K562 (cell line): Measurements from ENCODE around the gene ALS2CL. TPM values are rescaled to one million over a fixed set of nuclear protein-coding genes. Genes with fewer than 3 reads are reported as not detected.

ENCODE experiments used
- ATAC-seq: fragments of 200-7000 bp; cut with Tn5 transposase; 3 replicates; pipeline ENCODE4 v1.9.1; 2020; ENCODE audit warnings: moderate library complexity
- BruUV-seq: library from RNA; stranded (reverse); fragments of 400-500 nt; replicated peaks from 2 replicates; lab custom pipeline; 2021; lab: Mats Ljungman, UMichigan
- CTCF ChIA-PET: fragments of 300-600 bp; formaldehyde crosslinking; extraction: SDS; loops from one replicate; lab custom pipeline; 2021; ENCODE audit warnings: low intra/inter-chr PET ratio; lab: Yijun Ruan, JAX
- POLR2A ChIA-PET: fragments of 300-600, 350-650 bp; sonication (Branson Sonifier 250); formaldehyde crosslinking; extraction: SDS; loops from one replicate; lab custom pipeline; 2021; ENCODE audit warnings: antibody characterized with exemption, inconsistent platforms; lab: Yijun Ruan, JAX
- DNase-seq, 4 experiments: peaks; one replicate each; pipeline versions ENCODE4 v3.0.0 to v3.0.0-alpha.2; 2011 to 2018; ENCODE audit warnings: low spot score in 3 of 4, mixed read lengths in 3 of 4; ENCODE audit errors: extremely low read depth in 1 of 4
- FAIRE-seq: peaks from 2 replicates; lab custom pipeline; 2011; peaks lifted over from hg19 to GRCh38; lab: Jason Lieb, UNC
- H2AFZ ChIP-seq: 2 replicates; pipeline ENCODE4 v1.6.0; 2011; ENCODE audit warnings: low read depth, low read length, control low read depth, inconsistent platforms
- H3K27ac ChIP-seq: fragments of 200-600 bp; 3 replicates; pipeline ENCODE4 v1.8.0; 2011; ENCODE audit warnings: low read depth, mild to moderate bottlenecking, control low read depth, inconsistent platforms, low read length, moderate library complexity, mixed read lengths; ENCODE audit errors: extremely low read depth
- H3K27me3 ChIP-seq, 2 experiments: fragments of 300-600 bp in 1 of 2; 2 replicates in 1 of 2; 3 replicates in 1 of 2; pipeline versions ENCODE4 v1.6.0 to v1.8.0; 2011; ENCODE audit warnings: inconsistent platforms in 2 of 2, low read length in 2 of 2, mild to moderate bottlenecking in 1 of 2, mixed read lengths in 1 of 2, moderate library complexity in 1 of 2; ENCODE audit not compliant: control insufficient read depth in 2 of 2, insufficient read depth in 2 of 2
- H3K36me3 ChIP-seq: fragments of 300-600 bp; 3 replicates; pipeline ENCODE4 v1.8.0; 2011; ENCODE audit warnings: mild to moderate bottlenecking, low read length, inconsistent platforms; ENCODE audit not compliant: control insufficient read depth, insufficient read depth
- H3K4me1 ChIP-seq, 2 experiments: fragments of 200-600 bp in 1 of 2; replicated peaks in 1 of 2; 2 replicates in 1 of 2; 3 replicates in 1 of 2; pipeline versions ENCODE4 v1.5.1 to v1.8.0; 2011; ENCODE audit warnings: inconsistent platforms in 2 of 2, low read length in 2 of 2, mild to moderate bottlenecking in 1 of 2, mixed read lengths in 1 of 2, moderate library complexity in 1 of 2; ENCODE audit not compliant: control insufficient read depth in 2 of 2, insufficient read depth in 2 of 2
- H3K4me2 ChIP-seq: 2 replicates; pipeline ENCODE4 v1.6.1; 2011; ENCODE audit warnings: low read length, control low read depth, inconsistent platforms, mixed read lengths; ENCODE audit not compliant: insufficient read depth
- H3K4me3 ChIP-seq: fragments of 200-600 bp; sonication (generic), shearing (Covaris generic); 2 replicates; pipeline ENCODE4 v1.5.1; 2016; ENCODE audit warnings: control low read depth, inconsistent platforms
- H3K79me2 ChIP-seq: fragments of 200-600 bp; 3 replicates; pipeline ENCODE4 v1.8.0; 2011; ENCODE audit warnings: low read length, inconsistent platforms; ENCODE audit not compliant: control insufficient read depth, insufficient read depth
- H3K9ac ChIP-seq, 2 experiments: 2 replicates each; pipeline versions ENCODE4 v1.6.0 to v1.6.1; 2011; ENCODE audit warnings: low read depth in 2 of 2, low read length in 2 of 2, control low read depth in 1 of 2, inconsistent platforms in 1 of 2, mild to moderate bottlenecking in 1 of 2, mixed read lengths in 1 of 2; ENCODE audit not compliant: insufficient read depth in 1 of 2
- H3K9me1 ChIP-seq: one replicate; pipeline ENCODE4 v1.6.0; 2011; ENCODE audit warnings: inconsistent platforms, mild to moderate bottlenecking, low read length, moderate library complexity; ENCODE audit not compliant: control insufficient read depth, insufficient read depth
- H3K9me3 ChIP-seq: replicated peaks from 2 replicates; pipeline ENCODE4 v1.5.1; 2011; ENCODE audit warnings: low read depth, low read length, inconsistent platforms; ENCODE audit not compliant: control insufficient read depth, insufficient read depth
- H4K20me1 ChIP-seq: replicated peaks from 2 replicates; pipeline ENCODE4 v1.6.1; 2011; ENCODE audit warnings: low read length, inconsistent platforms, mixed read lengths; ENCODE audit not compliant: control insufficient read depth, insufficient read depth
- ARHGAP35 ChIP-seq: fragments of 450-650 bp; IDR thresholded peaks from 2 replicates; pipeline ENCODE4 v1.6.1; 2018; ENCODE audit not compliant: partially characterized antibody
- CHD2 ChIP-seq: IDR thresholded peaks from 2 replicates; pipeline ENCODE4 v1.6.1; 2011; ENCODE audit warnings: low read depth, low read length
- FUS ChIP-seq: fragments of 200-400 bp; formaldehyde crosslinking; optimal IDR thresholded peaks from 2 replicates; pipeline ENCODE3; 2017; ENCODE audit warnings: low read depth, low read length
- GABPA ChIP-seq: fragments of 200-800 bp; sonication (Bioruptor generic); conservative IDR thresholded peaks from 2 replicates; pipeline ENCODE4 v1.6.1; 2016; ENCODE audit warnings: low read depth, missing genetic modification characterization, missing compliant biosample characterization
- KLF1 ChIP-seq: fragments of 450-650 bp; IDR thresholded peaks from 2 replicates; pipeline ENCODE4 v1.6.1; 2016; ENCODE audit warnings: missing genetic modification characterization, missing compliant biosample characterization
- NR3C1 ChIP-seq: sonication (generic); formaldehyde crosslinking; IDR thresholded peaks from 2 replicates; pipeline ENCODE4 v1.8.1; 2022; ENCODE audit warnings: missing genetic modification reagents
- RAD21 ChIP-seq, 2 experiments: fragments of 250-450 bp in 1 of 2; fragments of 450-650 bp in 1 of 2; sonication (Bioruptor Pico) in 1 of 2; formaldehyde crosslinking in 1 of 2; IDR thresholded peaks in 1 of 2; conservative IDR thresholded peaks in 1 of 2; 2 replicates each; pipeline versions ENCODE4 v1.4.0 to v1.8.0; 2020 to 2022; ENCODE audit warnings: mild to moderate bottlenecking in 2 of 2, moderate library complexity in 1 of 2
- SIX5 ChIP-seq, 2 experiments: IDR thresholded peaks; 2 replicates each; pipeline ENCODE4 v1.6.1; 2011; ENCODE audit warnings: low read length in 2 of 2, borderline replicate concordance in 1 of 2, low read depth in 1 of 2, mild to moderate bottlenecking in 1 of 2, moderate library complexity in 1 of 2; ENCODE audit not compliant: insufficient read depth in 1 of 2
- SMARCE1 ChIP-seq: fragments of 450-650 bp; IDR thresholded peaks from 2 replicates; pipeline ENCODE4 v1.7.1; 2016; ENCODE audit warnings: mild to moderate bottlenecking
- TFAM ChIP-seq: fragments of 250-450 bp; sonication (Bioruptor Pico); conservative IDR thresholded peaks from 2 replicates; pipeline ENCODE4 v1.5.0; 2021; ENCODE audit warnings: mild to moderate bottlenecking, moderate library complexity
- ZBTB9 ChIP-seq: fragments of 450-650 bp; formaldehyde crosslinking; IDR thresholded peaks from 2 replicates; pipeline ENCODE4 v1.4.0; 2020; ENCODE audit warnings: mild to moderate bottlenecking, moderate library complexity
- ZNF174 ChIP-seq: fragments of 250-450 bp; sonication (Bioruptor Pico); IDR thresholded peaks from 2 replicates; pipeline ENCODE4 v1.4.0; 2020; ENCODE audit warnings: mild to moderate bottlenecking
- WGBS: fragments of 100-300 bp; shearing (Covaris generic); methylation state at CpG from one replicate; pipeline ENCODE4 v1.1.6; 2016; ENCODE audit warnings: low coverage, mixed read lengths; ENCODE audit not compliant: insufficient coverage; ENCODE audit errors: missing lambda C conversion rate; 5-methylcytosine and 5-hydroxymethylcytosine counted together
- in situ Hi-C: fragments of 300-500 bp; cut with MboI; formaldehyde crosslinking; loops from 4 replicates; pipeline ENCODE4 v1.15.0; 2018; ENCODE audit warnings: inconsistent platforms, mixed read lengths
- intact Hi-C: fragments of 100-400 bp; cut with micrococcal nuclease; formaldehyde crosslinking; loops from 2 replicates; pipeline ENCODE4 v1.14.2; 2022
- polyA plus RNA-seq, 8 experiments: library from polyadenylated mRNA; depleted of rRNA in 4 of 8; stranded (reverse) in 5 of 8; unstranded in 3 of 8; fragments of >200 nt; fragmentation: Nextera tagmentation in 2 of 8; fragmentation: Illumina TruSeq in 1 of 8; extraction: Ambion mirVana in 2 of 8; extraction: Trizol in 1 of 8; gene quantifications; 2 replicates each; pipeline versions ENCODE4 v1.2.1 to v1.2.3, GENCODE V29; 2011 to 2014; ENCODE audit warnings: inconsistent platforms in 1 of 8, missing spikeins in 1 of 8
- total RNA-seq, 7 experiments: library from RNA; depleted of rRNA in 6 of 7; stranded (reverse); fragments of >200 nt in 6 of 7; fragmentation: Illumina TruSeq in 2 of 7; extraction: Trizol in 2 of 7; gene quantifications; 2 replicates each; pipeline versions ENCODE4 v1.2.1 to v1.2.3, GENCODE V29; 2011 to 2021; ENCODE audit warnings: low replicate concordance in 1 of 7
- TF ChIP-seq, protein P1 (sequence below): fragments of 200-800 bp; sonication (Bioruptor generic); IDR thresholded peaks from 2 replicates; pipeline ENCODE4 v1.6.1; 2017; ENCODE audit warnings: missing genetic modification characterization, missing compliant biosample characterization
- TF ChIP-seq, protein P2 (sequence below): fragments of 250-450 bp; sonication (Bioruptor Pico); IDR thresholded peaks from 2 replicates; pipeline ENCODE4 v1.8.0; 2021; ENCODE audit warnings: borderline replicate concordance, mild to moderate bottlenecking, moderate library complexity; ENCODE audit not compliant: poor library complexity, severe bottlenecking
- TF ChIP-seq, protein P3 (sequence below): sonication (generic); formaldehyde crosslinking; IDR thresholded peaks from 2 replicates; pipeline ENCODE4 v1.5.0; 2020; ENCODE audit warnings: missing genetic modification reagents

The ALS2CL gene
- total and polyA plus RNA-seq, 9 of the 15 experiments (the other 6 are each of a cell fraction or from before 2014, with no cell fraction given), result 0.03 to 0.13 (median 0.05) TPM; not detected in 3

- no peaks in the 10 kb centered on the region for H3K36me3 ChIP-seq
- H3K9ac ChIP-seq, result peak overlapping the region; percentile 44 to 75
- H3K4me3 ChIP-seq, result no peak overlapping the region
- peak; percentile 100 for ATAC-seq
- peaks cover 4 to 8% of the 10 kb centered on the region in 2 experiments; a peak in 3 of 5 replicates for H3K4me1 ChIP-seq
- no peak overlapping the region for H3K27ac ChIP-seq
- peak overlapping the region; percentile 83 for H3K4me2 ChIP-seq
- H3K9me3 ChIP-seq, result no peaks in the 10 kb centered on the region
- in situ Hi-C loops, result loop anchor here (5.0 kb wide), 1 partner anchor 73 kb away; no protein-coding TSS in a partner anchor
- ChIA-PET POLR2A (interaction anchor here (0.6 to 1.1 kb wide), 7 partner anchors 10 to 1602 kb away, joined by 3 to 4 read pairs (median 3); no protein-coding TSS in a partner anchor), CTCF (interaction anchor here (0.6 to 6.1 kb wide), 5 partner anchors 71 to 415 kb away, joined by 3 to 100 read pairs (median 4); no protein-coding TSS in a partner anchor)
- H3K79me2 ChIP-seq, result no peaks in the 10 kb centered on the region
- no TSS peak for BruUV-seq
- H4K20me1 ChIP-seq, result no peaks in the 10 kb centered on the region
- DNase-seq, result peak; percentile 85 to 88 (median 88)
- 7% methylated on average over 34 of the region's 36 CpGs for WGBS
- H2AFZ ChIP-seq, result peak overlapping the region; percentile 96
- peak; percentile 86 for FAIRE-seq
- intact Hi-C loops, result loop anchor here (1.0 to 2.0 kb wide), 2 partner anchors 72 to 141 kb away; no protein-coding TSS in a partner anchor
- H3K27me3 ChIP-seq, result peaks cover 10 to 38% of the 10 kb centered on the region in 2 experiments; a peak in 3 of 5 replicates
- H3K9me1 ChIP-seq, result no peaks in the 10 kb centered on the region
- TF ChIP-seq, protein P1, sequence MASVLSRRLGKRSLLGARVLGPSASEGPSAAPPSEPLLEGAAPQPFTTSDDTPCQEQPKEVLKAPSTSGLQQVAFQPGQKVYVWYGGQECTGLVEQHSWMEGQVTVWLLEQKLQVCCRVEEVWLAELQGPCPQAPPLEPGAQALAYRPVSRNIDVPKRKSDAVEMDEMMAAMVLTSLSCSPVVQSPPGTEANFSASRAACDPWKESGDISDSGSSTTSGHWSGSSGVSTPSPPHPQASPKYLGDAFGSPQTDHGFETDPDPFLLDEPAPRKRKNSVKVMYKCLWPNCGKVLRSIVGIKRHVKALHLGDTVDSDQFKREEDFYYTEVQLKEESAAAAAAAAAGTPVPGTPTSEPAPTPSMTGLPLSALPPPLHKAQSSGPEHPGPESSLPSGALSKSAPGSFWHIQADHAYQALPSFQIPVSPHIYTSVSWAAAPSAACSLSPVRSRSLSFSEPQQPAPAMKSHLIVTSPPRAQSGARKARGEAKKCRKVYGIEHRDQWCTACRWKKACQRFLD (CRISPR knock-in tag), result no peak
- no peak for TF ChIP-seq CHD2
- no peak for TF ChIP-seq SIX5 (IDR thresholded peaks at IDR 0.05; ENCODE audit: borderline replicate concordance in 1 of 2, insufficient read depth in 1 of 2, low read depth in 1 of 2, low read length in 2 of 2)
- no peak for TF ChIP-seq GABPA
- TF ChIP-seq NR3C1 (CRISPR knock-in tag), result no peak
- TF ChIP-seq ZNF174 (CRISPR knock-in tag), result no peak
- TF ChIP-seq SMARCE1, result no peak
- TF ChIP-seq ARHGAP35, result peak; percentile 70
- peak; percentile 95 to 96 for TF ChIP-seq RAD21 (CRISPR knock-in tag; conservative IDR thresholded peaks at IDR 0.05 in 1 of 2, IDR thresholded peaks at IDR 0.05 in 1 of 2)
- TF ChIP-seq, protein P2, sequence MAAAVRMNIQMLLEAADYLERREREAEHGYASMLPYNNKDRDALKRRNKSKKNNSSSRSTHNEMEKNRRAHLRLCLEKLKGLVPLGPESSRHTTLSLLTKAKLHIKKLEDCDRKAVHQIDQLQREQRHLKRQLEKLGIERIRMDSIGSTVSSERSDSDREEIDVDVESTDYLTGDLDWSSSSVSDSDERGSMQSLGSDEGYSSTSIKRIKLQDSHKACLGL (CRISPR knock-in tag), result no peak
- no peak for TF ChIP-seq FUS
- TF ChIP-seq TFAM (CRISPR knock-in tag), result no peak
- TF ChIP-seq ZBTB9 (CRISPR knock-in tag), result peak; percentile 31; the same call in 1 of the 2 replicates
- TF ChIP-seq, protein P3, sequence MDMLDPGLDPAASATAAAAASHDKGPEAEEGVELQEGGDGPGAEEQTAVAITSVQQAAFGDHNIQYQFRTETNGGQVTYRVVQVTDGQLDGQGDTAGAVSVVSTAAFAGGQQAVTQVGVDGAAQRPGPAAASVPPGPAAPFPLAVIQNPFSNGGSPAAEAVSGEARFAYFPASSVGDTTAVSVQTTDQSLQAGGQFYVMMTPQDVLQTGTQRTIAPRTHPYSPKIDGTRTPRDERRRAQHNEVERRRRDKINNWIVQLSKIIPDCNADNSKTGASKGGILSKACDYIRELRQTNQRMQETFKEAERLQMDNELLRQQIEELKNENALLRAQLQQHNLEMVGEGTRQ, result no peak
- TF ChIP-seq KLF1, result no peak
Observed at GRCh38 chr3:46629551-46630517, 63.6 kb downstream of the ALS2CL start.
